ENCODE measurements around the gene XPNPEP3.

- no peak for TF ChIP-seq POLR2AphosphoS5 (IDR thresholded peaks at IDR 0.05; ENCODE audit: borderline replicate concordance, low read depth, low read length)
- no peak for TF ChIP-seq EZH2 (IDR thresholded peaks at IDR 0.05)
These were observed 18.2 kb downstream of the XPNPEP3 start for GRCh38 chr22:40875111-40875510.
